H9 (cell line): ENCODE measurements around the gene CDC25B. TPM values are rescaled to one million over a fixed set of nuclear protein-coding genes. Genes with fewer than 3 reads are reported as not detected.

Source experiments
- DNase-seq: peaks from one replicate; pipeline ENCODE4 v3.0.0-alpha.2; 2017
- H2AFZ ChIP-seq: one replicate; pipeline ENCODE4 v1.6.1; 2013; ENCODE audit warnings: mild to moderate bottlenecking, low read length, control low read depth, moderate library complexity
- H2AK5ac ChIP-seq: 2 replicates; pipeline ENCODE4 v1.6.1; 2013; ENCODE audit warnings: low read length, control low read depth, mixed read lengths; ENCODE audit not compliant: insufficient read length
- H2BK120ac ChIP-seq: one replicate; pipeline ENCODE4 v1.6.1; 2013; ENCODE audit warnings: low read depth, mild to moderate bottlenecking, low read length, control low read depth, inconsistent platforms; ENCODE audit not compliant: poor library complexity, severe bottlenecking
- H2BK12ac ChIP-seq: 2 replicates; pipeline ENCODE4 v1.6.1; 2013; ENCODE audit warnings: low read length, control low read depth, mixed read lengths, low read depth; ENCODE audit not compliant: insufficient read length
- H2BK15ac ChIP-seq: 2 replicates; pipeline ENCODE4 v1.6.1; 2013; ENCODE audit warnings: low read depth, low read length, control low read depth
- H2BK20ac ChIP-seq: one replicate; pipeline ENCODE4 v1.6.1; 2013; ENCODE audit warnings: low read depth, mild to moderate bottlenecking, low read length, control low read depth, inconsistent platforms; ENCODE audit not compliant: poor library complexity, severe bottlenecking
- H2BK5ac ChIP-seq: 2 replicates; pipeline ENCODE4 v1.6.1; 2013; ENCODE audit warnings: low read length, control low read depth, mixed read lengths; ENCODE audit not compliant: insufficient read length
- H3K14ac ChIP-seq: 2 replicates; pipeline ENCODE4 v1.6.1; 2013; ENCODE audit warnings: low read length, control low read depth; ENCODE audit not compliant: insufficient read depth
- H3K18ac ChIP-seq: 2 replicates; pipeline ENCODE4 v1.6.1; 2013; ENCODE audit warnings: low read depth, mild to moderate bottlenecking, mixed read lengths, low read length, control low read depth; ENCODE audit not compliant: insufficient read length
- H3K23ac ChIP-seq: 2 replicates; pipeline ENCODE4 v1.6.1; 2013; ENCODE audit warnings: low read length, control low read depth, mixed read lengths, low read depth; ENCODE audit not compliant: insufficient read length
- H3K23me2 ChIP-seq: 2 replicates; pipeline ENCODE4 v1.6.1; 2013; ENCODE audit warnings: low read depth, mild to moderate bottlenecking, mixed read lengths, low read length, control low read depth; ENCODE audit not compliant: insufficient read length, poor library complexity, severe bottlenecking
- H3K27ac ChIP-seq: 2 replicates; pipeline ENCODE4 v1.5.1; 2013; ENCODE audit warnings: low read length, control low read depth, mixed read lengths, low read depth; ENCODE audit not compliant: insufficient read length
- H3K27me3 ChIP-seq: 2 replicates; pipeline ENCODE4 v1.6.1; 2013; ENCODE audit warnings: low read length, control low read depth, inconsistent platforms; ENCODE audit not compliant: insufficient read depth
- H3K4ac ChIP-seq: 2 replicates; pipeline ENCODE4 v1.6.1; 2013; ENCODE audit warnings: low read depth, mild to moderate bottlenecking, control low read depth, inconsistent platforms, low read length, moderate library complexity
- H3K4me1 ChIP-seq: 2 replicates; pipeline ENCODE4 v1.6.1; 2013; ENCODE audit warnings: low read length, control low read depth, inconsistent platforms; ENCODE audit not compliant: insufficient read depth
- H3K4me2 ChIP-seq: 2 replicates; pipeline ENCODE4 v1.6.1; 2013; ENCODE audit warnings: low read length, control low read depth, mixed read lengths; ENCODE audit not compliant: insufficient read length, insufficient read depth
- H3K56ac ChIP-seq: 2 replicates; pipeline ENCODE4 v1.6.1; 2013; ENCODE audit warnings: low read depth, mild to moderate bottlenecking, mixed read lengths, low read length, control low read depth; ENCODE audit not compliant: insufficient read length
- H3K79me1 ChIP-seq: 2 replicates; pipeline ENCODE4 v1.6.1; 2013; ENCODE audit warnings: low read depth, mild to moderate bottlenecking, moderate library complexity, low read length, control low read depth, inconsistent platforms; ENCODE audit not compliant: insufficient read depth, poor library complexity, severe bottlenecking
- H3K79me2 ChIP-seq: 2 replicates; pipeline ENCODE4 v1.6.1; 2013; ENCODE audit warnings: low read length, control low read depth, inconsistent platforms; ENCODE audit not compliant: insufficient read depth
- H3K9ac ChIP-seq: 2 replicates; pipeline ENCODE4 v1.6.1; 2013; ENCODE audit warnings: low read length, control low read depth, mixed read lengths; ENCODE audit not compliant: insufficient read length; ENCODE audit errors: extremely low read depth
- H3K9me3 ChIP-seq: one replicate; pipeline ENCODE4 v1.6.1; 2013; ENCODE audit warnings: low read depth, low read length, inconsistent platforms; ENCODE audit not compliant: control insufficient read depth
- H3T11ph ChIP-seq: one replicate; pipeline ENCODE4 v1.6.1; 2013; ENCODE audit warnings: mild to moderate bottlenecking, low read length, control low read depth, inconsistent platforms
- H4K20me1 ChIP-seq: one replicate; pipeline ENCODE4 v1.6.1; 2013; ENCODE audit not compliant: control insufficient read depth, insufficient read length, insufficient read depth
- H4K5ac ChIP-seq: 2 replicates; pipeline ENCODE4 v1.6.1; 2013; ENCODE audit warnings: low read depth, mild to moderate bottlenecking, mixed read lengths, low read length, control low read depth; ENCODE audit not compliant: insufficient read length
- H4K8ac ChIP-seq: replicated peaks from 2 replicates; pipeline ENCODE4 v1.6.1; 2013; ENCODE audit warnings: low read length, control low read depth, mixed read lengths, low read depth; ENCODE audit not compliant: insufficient read length
- H4K91ac ChIP-seq: 2 replicates; pipeline ENCODE4 v1.6.1; 2013; ENCODE audit warnings: low read depth, mild to moderate bottlenecking, moderate library complexity, mixed read lengths, low read length, control low read depth; ENCODE audit not compliant: insufficient read length
- H3K27ac Mint-ChIP-seq, 3 experiments: 2 replicates in 2 of 3; 3 replicates in 1 of 3; pipeline ENCODE4 v1.8.0; 2020 to 2021; ENCODE audit warnings: mixed read lengths in 3 of 3, mild to moderate bottlenecking in 1 of 3, moderate library complexity in 1 of 3
- H3K27me3 Mint-ChIP-seq: 2 replicates; pipeline ENCODE4 v1.8.0; 2021; ENCODE audit warnings: low read depth, mild to moderate bottlenecking, moderate library complexity, mixed read lengths
- H3K36me3 Mint-ChIP-seq, 3 experiments: 2 replicates in 2 of 3; 3 replicates in 1 of 3; pipeline ENCODE4 v1.8.0; 2020 to 2021; ENCODE audit warnings: low read depth in 3 of 3, mixed read lengths in 3 of 3; ENCODE audit not compliant: insufficient read depth in 1 of 3
- H3K4me1 Mint-ChIP-seq, 2 experiments: 2 replicates each; pipeline ENCODE4 v1.8.0; 2020; ENCODE audit warnings: mixed read lengths in 2 of 2
- H3K4me3 Mint-ChIP-seq, 2 experiments: 2 replicates in 1 of 2; 3 replicates in 1 of 2; pipeline ENCODE4 v1.8.0; 2020 to 2021; ENCODE audit warnings: mild to moderate bottlenecking in 2 of 2, mixed read lengths in 2 of 2, moderate library complexity in 1 of 2
- H3K9me3 Mint-ChIP-seq, 2 experiments: 2 replicates in 1 of 2; 3 replicates in 1 of 2; pipeline ENCODE4 v1.8.0; 2020; ENCODE audit warnings: mild to moderate bottlenecking in 2 of 2, mixed read lengths in 2 of 2, moderate library complexity in 1 of 2
- WGBS: extraction: QIAGEN DNeasy Blood & Tissue Kit; methylation state at CpG from one replicate; pipeline ENCODE4 v1.1.7; 2013; ENCODE audit warnings: missing lambda C conversion rate, low lambda C conversion rate, mixed read lengths; ENCODE audit not compliant: insufficient read length; ENCODE audit errors: extremely low coverage; 5-methylcytosine and 5-hydroxymethylcytosine counted together
- total RNA-seq: library from RNA; stranded (reverse); gene quantifications from 2 replicates; pipeline ENCODE4 v1.2.1, GENCODE V29; 2021
- TF ChIP-seq, protein P1 (sequence below): fragments of 200-600 bp; sonication (generic); conservative IDR thresholded peaks from 3 replicates; pipeline ENCODE4 v1.8.0; 2021; ENCODE audit warnings: antibody characterized with exemption, mild to moderate bottlenecking

The CDC25B gene
- total RNA-seq, 1 experiment from 2014 or later, result 24.0 TPM

DNA sequence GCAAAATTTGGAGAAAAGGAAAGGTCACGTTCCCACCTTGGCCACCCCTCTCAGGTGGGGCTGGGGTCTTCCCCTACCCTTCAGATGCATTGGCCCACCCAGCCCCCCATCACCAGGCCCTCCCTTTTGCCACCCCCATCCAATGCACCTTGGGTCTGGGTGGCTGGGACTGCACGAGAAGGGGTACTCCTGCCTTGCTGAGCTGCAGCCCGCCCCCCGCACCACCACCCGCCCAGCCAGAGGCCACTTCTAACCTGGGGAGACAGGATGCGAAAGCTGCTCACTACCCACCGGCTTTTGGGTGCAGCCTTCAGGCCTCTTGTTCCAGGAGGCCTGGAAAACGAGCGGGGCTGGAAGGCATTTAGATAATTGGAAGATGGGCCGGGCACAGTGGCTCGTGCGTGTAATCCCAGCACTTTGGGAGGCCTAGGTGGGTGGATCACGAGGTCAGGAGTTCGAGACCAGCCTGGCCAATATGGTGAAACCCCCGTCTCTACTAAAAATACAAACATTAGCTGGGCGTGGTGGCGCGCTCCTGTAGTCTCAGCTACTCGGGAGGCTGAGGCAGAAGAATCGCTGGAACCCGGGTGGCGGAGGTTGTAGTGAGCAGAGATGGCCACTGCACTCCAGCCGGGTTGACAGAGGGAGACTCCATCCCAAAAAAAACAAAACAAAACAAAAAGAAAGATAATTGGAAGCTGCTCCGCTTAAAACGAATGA, 1.2 kb upstream of the CDC25B start:
- Histone ChIP-seq H3T11ph (no peak overlapping the region), H3K4me2 (peak overlapping the region; percentile 37), H2BK20ac (no peak overlapping the region), H2AFZ (no peak overlapping the region), H4K5ac (no peak overlapping the region), H4K8ac (no peak overlapping the region), H2BK5ac (no peak overlapping the region), H3K23ac (no peak overlapping the region), H3K4ac (no peak overlapping the region), H3K4me1 (no peaks in the 10 kb centered on the region; the same call in 1 of the 2 replicates), H3K79me2 (no peaks in the 10 kb centered on the region), H3K9ac (no peak overlapping the region), H3K18ac (no peak overlapping the region), H3K79me1 (no peaks in the 10 kb centered on the region), H2AK5ac (no peak overlapping the region), H2BK15ac (no peak overlapping the region), H3K23me2 (peaks cover 14% of the 10 kb centered on the region), H4K91ac (no peak overlapping the region), H3K56ac (no peak overlapping the region), H3K9me3 (no peaks in the 10 kb centered on the region), H2BK120ac (no peak overlapping the region), H2BK12ac (no peak overlapping the region), H4K20me1 (no peaks in the 10 kb centered on the region), H3K27ac (no peak overlapping the region), H3K27me3 (no peaks in the 10 kb centered on the region), H3K14ac (no peak overlapping the region)
- H3K27ac Mint-ChIP-seq, result no peak overlapping the region
- H3K9me3 Mint-ChIP-seq, result no peaks in the 10 kb centered on the region
- no peak for DNase-seq
- H3K4me3 Mint-ChIP-seq, result peak overlapping the region; percentile 78 to 86
- WGBS, result no CpG with 5 or more reads among the region's 25 CpGs
- peaks cover 26% of the 10 kb centered on the region for H3K27me3 Mint-ChIP-seq
- H3K4me1 Mint-ChIP-seq, result peaks cover 34 to 38% of the 10 kb centered on the region in 2 experiments
- TF ChIP-seq, protein P1, sequence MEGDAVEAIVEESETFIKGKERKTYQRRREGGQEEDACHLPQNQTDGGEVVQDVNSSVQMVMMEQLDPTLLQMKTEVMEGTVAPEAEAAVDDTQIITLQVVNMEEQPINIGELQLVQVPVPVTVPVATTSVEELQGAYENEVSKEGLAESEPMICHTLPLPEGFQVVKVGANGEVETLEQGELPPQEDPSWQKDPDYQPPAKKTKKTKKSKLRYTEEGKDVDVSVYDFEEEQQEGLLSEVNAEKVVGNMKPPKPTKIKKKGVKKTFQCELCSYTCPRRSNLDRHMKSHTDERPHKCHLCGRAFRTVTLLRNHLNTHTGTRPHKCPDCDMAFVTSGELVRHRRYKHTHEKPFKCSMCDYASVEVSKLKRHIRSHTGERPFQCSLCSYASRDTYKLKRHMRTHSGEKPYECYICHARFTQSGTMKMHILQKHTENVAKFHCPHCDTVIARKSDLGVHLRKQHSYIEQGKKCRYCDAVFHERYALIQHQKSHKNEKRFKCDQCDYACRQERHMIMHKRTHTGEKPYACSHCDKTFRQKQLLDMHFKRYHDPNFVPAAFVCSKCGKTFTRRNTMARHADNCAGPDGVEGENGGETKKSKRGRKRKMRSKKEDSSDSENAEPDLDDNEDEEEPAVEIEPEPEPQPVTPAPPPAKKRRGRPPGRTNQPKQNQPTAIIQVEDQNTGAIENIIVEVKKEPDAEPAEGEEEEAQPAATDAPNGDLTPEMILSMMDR, result no peak
- H3K36me3 Mint-ChIP-seq, result peaks cover 0 to 4% (median 0%) of the 10 kb centered on the region in 3 experiments; a peak in 2 of 7 replicates
